ENCODE results near the gene TTLL5.

DNA sequence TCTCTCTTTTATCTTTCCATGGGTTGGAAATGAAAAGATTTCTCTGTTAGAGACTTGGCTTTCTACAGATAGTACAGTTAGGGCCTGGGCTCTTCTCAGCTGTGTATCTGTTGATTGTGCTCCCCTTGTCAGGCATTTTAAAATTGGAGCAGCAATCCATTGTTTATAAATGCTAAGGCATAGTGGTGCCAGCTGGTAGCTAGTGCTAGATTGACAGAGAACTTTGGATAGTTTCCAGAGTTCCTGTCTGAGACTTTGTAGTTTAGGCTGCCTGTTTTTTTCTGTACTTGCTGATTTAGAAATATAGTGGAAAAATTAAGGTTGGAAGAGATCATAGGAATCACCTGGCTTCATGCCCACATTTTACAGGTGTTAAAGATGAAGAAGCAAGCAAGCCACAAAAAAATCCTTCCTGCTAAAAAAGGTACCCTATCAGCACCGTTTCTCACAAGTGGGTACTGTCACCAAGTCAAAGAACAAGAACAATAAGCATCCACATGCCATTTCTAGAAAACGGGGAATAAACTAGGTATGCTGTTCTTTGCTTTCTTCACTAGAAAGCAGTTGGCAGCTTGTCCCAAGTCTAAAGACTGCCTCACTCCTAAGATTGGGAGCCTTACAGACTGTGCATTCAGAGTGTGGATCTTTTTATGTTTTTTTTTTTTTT is 6.2 kb downstream of the TTLL5 start:
- TF ChIP-seq, protein P1, sequence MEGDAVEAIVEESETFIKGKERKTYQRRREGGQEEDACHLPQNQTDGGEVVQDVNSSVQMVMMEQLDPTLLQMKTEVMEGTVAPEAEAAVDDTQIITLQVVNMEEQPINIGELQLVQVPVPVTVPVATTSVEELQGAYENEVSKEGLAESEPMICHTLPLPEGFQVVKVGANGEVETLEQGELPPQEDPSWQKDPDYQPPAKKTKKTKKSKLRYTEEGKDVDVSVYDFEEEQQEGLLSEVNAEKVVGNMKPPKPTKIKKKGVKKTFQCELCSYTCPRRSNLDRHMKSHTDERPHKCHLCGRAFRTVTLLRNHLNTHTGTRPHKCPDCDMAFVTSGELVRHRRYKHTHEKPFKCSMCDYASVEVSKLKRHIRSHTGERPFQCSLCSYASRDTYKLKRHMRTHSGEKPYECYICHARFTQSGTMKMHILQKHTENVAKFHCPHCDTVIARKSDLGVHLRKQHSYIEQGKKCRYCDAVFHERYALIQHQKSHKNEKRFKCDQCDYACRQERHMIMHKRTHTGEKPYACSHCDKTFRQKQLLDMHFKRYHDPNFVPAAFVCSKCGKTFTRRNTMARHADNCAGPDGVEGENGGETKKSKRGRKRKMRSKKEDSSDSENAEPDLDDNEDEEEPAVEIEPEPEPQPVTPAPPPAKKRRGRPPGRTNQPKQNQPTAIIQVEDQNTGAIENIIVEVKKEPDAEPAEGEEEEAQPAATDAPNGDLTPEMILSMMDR (IDR thresholded peaks at IDR 0.05) = no peak
- no peak for TF ChIP-seq POLR2A (IDR thresholded peaks at IDR 0.05)
